H1 (cell line): ENCODE measurements around the gene NRIP3. TPM values are rescaled to one million over a fixed set of nuclear protein-coding genes. Genes with fewer than 3 reads are reported as not detected.

ENCODE experiments used
- CTCF ChIA-PET: fragments of 300-600 bp; sonication (Branson Sonifier 250); formaldehyde crosslinking; loops from one replicate; lab custom pipeline; 2021; ENCODE audit not compliant: partially characterized antibody; lab: Charles Lee
- POLR2A ChIA-PET: fragments of 300-600 bp; sonication (Branson Sonifier 250); formaldehyde crosslinking; loops from one replicate; lab custom pipeline; 2021; ENCODE audit warnings: inconsistent platforms; ENCODE audit not compliant: partially characterized antibody; lab: Charles Lee
- DNase-seq, 2 experiments: peaks; one replicate each; pipeline versions ENCODE4 v3.0.0 to v3.0.0-alpha.2; 2010 to 2022; ENCODE audit warnings: low spot score in 2 of 2, low read depth in 1 of 2, mixed read lengths in 1 of 2
- FAIRE-seq: peaks from 2 replicates; lab custom pipeline; 2011; peaks lifted over from hg19 to GRCh38; lab: Jason Lieb, UNC
- H2AFZ ChIP-seq: 2 replicates; pipeline ENCODE4 v1.8.1; 2012; ENCODE audit warnings: low read length, inconsistent platforms
- H2AK5ac ChIP-seq: 2 replicates; pipeline ENCODE4 v1.6.1; 2013; ENCODE audit warnings: low read depth, low read length
- H2BK120ac ChIP-seq: replicated peaks from 2 replicates; pipeline ENCODE3; 2013; ENCODE audit warnings: low read depth, low read length, inconsistent platforms
- H2BK12ac ChIP-seq: 2 replicates; pipeline ENCODE4 v1.6.1; 2013; ENCODE audit warnings: low read depth, low read length
- H2BK15ac ChIP-seq: 2 replicates; pipeline ENCODE4 v1.6.1; 2013; ENCODE audit warnings: low read length
- H2BK20ac ChIP-seq: 2 replicates; pipeline ENCODE4 v1.6.1; 2013; ENCODE audit warnings: low read length
- H2BK5ac ChIP-seq: 2 replicates; pipeline ENCODE4 v1.6.1; 2013; ENCODE audit warnings: low read depth, low read length
- H3K14ac ChIP-seq: 2 replicates; pipeline ENCODE4 v1.6.1; 2013; ENCODE audit warnings: inconsistent platforms; ENCODE audit not compliant: insufficient read length
- H3K18ac ChIP-seq: 2 replicates; pipeline ENCODE4 v1.6.1; 2013; ENCODE audit warnings: low read length; ENCODE audit errors: extremely low read depth
- H3K23ac ChIP-seq: 2 replicates; pipeline ENCODE4 v1.6.1; 2013; ENCODE audit warnings: inconsistent platforms; ENCODE audit not compliant: insufficient read length
- H3K23me2 ChIP-seq: 2 replicates; pipeline ENCODE4 v1.6.1; 2013; ENCODE audit warnings: low read depth, low read length
- H3K27ac ChIP-seq: 2 replicates; pipeline ENCODE4 v1.6.1; 2011; ENCODE audit warnings: low read depth, low read length, inconsistent platforms
- H3K27me3 ChIP-seq, 4 experiments: replicated peaks in 1 of 4; 1 replicate in 1 of 4; 2 replicates in 3 of 4; pipeline versions ENCODE4 v1.6.1 to v1.8.1; 2011 to 2013; ENCODE audit warnings: low read length in 3 of 4, mild to moderate bottlenecking in 3 of 4, inconsistent platforms in 2 of 4, mixed read lengths in 2 of 4, moderate library complexity in 1 of 4; ENCODE audit not compliant: control insufficient read depth in 3 of 4, insufficient read depth in 3 of 4; ENCODE audit errors: extremely low read depth in 1 of 4
- H3K36me3 ChIP-seq, 4 experiments: 2 replicates each; pipeline versions ENCODE4 v1.6.1 to v1.8.1; 2011 to 2013; ENCODE audit warnings: mild to moderate bottlenecking in 4 of 4, low read length in 3 of 4, moderate library complexity in 2 of 4, control low read depth in 1 of 4, inconsistent platforms in 1 of 4; ENCODE audit not compliant: insufficient read depth in 4 of 4, control insufficient read depth in 2 of 4
- H3K4ac ChIP-seq: replicated peaks from 2 replicates; pipeline ENCODE3; 2013; ENCODE audit warnings: low read length, low read depth, mixed read lengths, inconsistent platforms; ENCODE audit not compliant: insufficient read length
- H3K4me1 ChIP-seq, 4 experiments: replicated peaks in 1 of 4; 1 replicate in 1 of 4; 2 replicates in 3 of 4; pipeline versions ENCODE4 v1.6.1 to v1.8.1; 2011 to 2013; ENCODE audit warnings: low read length in 3 of 4, inconsistent platforms in 2 of 4, mixed read lengths in 1 of 4; ENCODE audit not compliant: insufficient read depth in 4 of 4, control insufficient read depth in 3 of 4
- H3K4me2 ChIP-seq, 2 experiments: 2 replicates each; pipeline versions ENCODE4 v1.6.1 to v1.8.1; 2011 to 2013; ENCODE audit warnings: low read depth in 2 of 2, low read length in 2 of 2, control low read depth in 1 of 2, inconsistent platforms in 1 of 2, mild to moderate bottlenecking in 1 of 2; ENCODE audit not compliant: insufficient read depth in 1 of 2
- H3K4me3 ChIP-seq, 4 experiments: fragments of 200-600, 300-600 bp in 1 of 4; sonication (generic), shearing (Covaris generic), sonication (Bioruptor Twin) in 1 of 4; 2 replicates each; pipeline versions ENCODE4 v1.5.1 to v1.8.1; 2011 to 2016; ENCODE audit warnings: low read length in 4 of 4, low read depth in 3 of 4, control low read depth in 2 of 4, inconsistent platforms in 2 of 4, mild to moderate bottlenecking in 2 of 4, mixed read lengths in 1 of 4, moderate library complexity in 1 of 4; ENCODE audit not compliant: insufficient read depth in 2 of 4; ENCODE audit errors: extremely low read depth in 1 of 4
- H3K56ac ChIP-seq: replicated peaks from 2 replicates; pipeline ENCODE3; 2013; ENCODE audit warnings: low read depth, mild to moderate bottlenecking, mixed read lengths, low read length, inconsistent platforms; ENCODE audit not compliant: insufficient read length
- H3K79me1 ChIP-seq: 2 replicates; pipeline ENCODE4 v1.6.1; 2013; ENCODE audit warnings: low read depth, low read length, control low read depth
- H3K79me2 ChIP-seq, 2 experiments: 2 replicates each; pipeline versions ENCODE4 v1.6.1 to v1.8.1; 2012 to 2013; ENCODE audit warnings: low read length in 2 of 2, mild to moderate bottlenecking in 2 of 2, inconsistent platforms in 1 of 2; ENCODE audit not compliant: insufficient read depth in 2 of 2, control insufficient read depth in 1 of 2
- H3K9ac ChIP-seq, 4 experiments: replicated peaks in 1 of 4; 1 replicate in 1 of 4; 2 replicates in 3 of 4; pipeline versions ENCODE4 v1.6.1 to v1.8.1; 2011 to 2013; ENCODE audit warnings: low read depth in 3 of 4, low read length in 3 of 4, control low read depth in 2 of 4, mild to moderate bottlenecking in 2 of 4, moderate library complexity in 2 of 4, inconsistent platforms in 1 of 4; ENCODE audit errors: extremely low read depth in 1 of 4
- H3K9me3 ChIP-seq, 2 experiments: 2 replicates each; pipeline versions ENCODE4 v1.6.1 to v1.8.1; 2012 to 2013; ENCODE audit warnings: mild to moderate bottlenecking in 2 of 2, moderate library complexity in 2 of 2, control low read depth in 1 of 2, inconsistent platforms in 1 of 2, low read depth in 1 of 2, low read length in 1 of 2, mixed read lengths in 1 of 2; ENCODE audit not compliant: insufficient read depth in 2 of 2
- H4K20me1 ChIP-seq, 2 experiments: replicated peaks in 1 of 2; 2 replicates each; pipeline versions ENCODE3 to v1.8.1; 2011 to 2013; ENCODE audit warnings: inconsistent platforms in 2 of 2, low read length in 2 of 2, mild to moderate bottlenecking in 1 of 2; ENCODE audit not compliant: insufficient read depth in 2 of 2, control insufficient read depth in 1 of 2
- H4K5ac ChIP-seq: 2 replicates; pipeline ENCODE4 v1.6.1; 2013; ENCODE audit warnings: low read length, low read depth, mixed read lengths, inconsistent platforms; ENCODE audit not compliant: insufficient read length
- H4K8ac ChIP-seq: 2 replicates; pipeline ENCODE4 v1.8.0; 2013; ENCODE audit warnings: mild to moderate bottlenecking, moderate library complexity, low read length, inconsistent platforms; ENCODE audit not compliant: insufficient read depth; ENCODE audit errors: extremely low read depth
- H4K91ac ChIP-seq: replicated peaks from 2 replicates; pipeline ENCODE3; 2013; ENCODE audit warnings: low read length, mixed read lengths, inconsistent platforms; ENCODE audit not compliant: insufficient read length
- BRCA1 ChIP-seq: IDR thresholded peaks from 2 replicates; pipeline ENCODE4 v1.6.1; 2012; ENCODE audit warnings: low read depth, low read length, improper control_type of control experiment
- CBX5 ChIP-seq: fragments of 300-800, 300-1000 bp; sonication (generic); IDR thresholded peaks from 2 replicates; pipeline ENCODE4 v1.7.1; 2016; ENCODE audit warnings: antibody characterized with exemption, low read length, low read depth
- CEBPB ChIP-seq: IDR thresholded peaks from 2 replicates; pipeline ENCODE4 v1.6.1; 2012; ENCODE audit warnings: low read depth, low read length
- CHD2 ChIP-seq: IDR thresholded peaks from 2 replicates; pipeline ENCODE4 v1.6.1; 2012; ENCODE audit warnings: low read length, improper control_type of control experiment
- FOSL1 ChIP-seq: IDR thresholded peaks from 2 replicates; pipeline ENCODE4 v1.6.1; 2011; ENCODE audit warnings: mild to moderate bottlenecking, low read depth, low read length, moderate library complexity; ENCODE audit not compliant: insufficient read depth
- JUN ChIP-seq: IDR thresholded peaks from 2 replicates; pipeline ENCODE4 v1.6.1; 2011; ENCODE audit warnings: low read depth, mild to moderate bottlenecking, improper control_type of control experiment, low read length
- RNF2 ChIP-seq: fragments of 200-900, 300-1000 bp; sonication (generic); IDR thresholded peaks from 2 replicates; pipeline ENCODE4 v1.7.1; 2016; ENCODE audit warnings: borderline replicate concordance, low read depth, mild to moderate bottlenecking, antibody characterized with exemption, low read length; ENCODE audit not compliant: poor library complexity, severe bottlenecking; ENCODE audit errors: missing control alignments
- SIRT6 ChIP-seq: IDR thresholded peaks from one replicate; pipeline ENCODE4 v1.7.1; 2012; ENCODE audit warnings: low read length, inconsistent platforms
- SIX5 ChIP-seq: IDR thresholded peaks from 2 replicates; pipeline ENCODE4 v1.6.1; 2011; ENCODE audit warnings: mild to moderate bottlenecking, low read depth, low read length
- SUZ12 ChIP-seq: fragments of 200-600 bp; sonication (generic); IDR thresholded peaks from 2 replicates; pipeline ENCODE4 v1.6.1; 2012; ENCODE audit warnings: mild to moderate bottlenecking, inconsistent platforms, low read length, moderate library complexity, mixed read lengths
- YY1 ChIP-seq: IDR thresholded peaks from 2 replicates; pipeline ENCODE4 v1.6.1; 2011; ENCODE audit warnings: low read depth, mild to moderate bottlenecking, low read length
- WGBS, 2 experiments: shearing (Covaris generic) in 1 of 2; methylation state at CpG; one replicate each; pipeline versions ENCODE4 v1.1.6 to v1.1.7; 2013 to 2015; ENCODE audit warnings: low lambda C conversion rate in 2 of 2, mixed read lengths in 2 of 2, inconsistent platforms in 1 of 2, low coverage in 1 of 2, missing lambda C conversion rate in 1 of 2; ENCODE audit not compliant: insufficient replicate concordance in 2 of 2, insufficient coverage in 1 of 2, insufficient read length in 1 of 2; ENCODE audit errors: extremely low coverage in 1 of 2, missing lambda C conversion rate in 1 of 2; 5-methylcytosine and 5-hydroxymethylcytosine counted together
- polyA plus RNA-seq, 7 experiments: library from polyadenylated mRNA; depleted of rRNA in 3 of 7; stranded (reverse) in 5 of 7; unstranded in 2 of 7; fragments of >200 nt in 5 of 7; fragments of 200-250 nt in 2 of 7; gene quantifications; 1 replicate in 5 of 7; 2 replicates in 1 of 7; 4 replicates in 1 of 7; pipeline versions ENCODE4 v1.2.1 to v1.2.3, GENCODE V29; 2011 to 2013; ENCODE audit warnings: missing spikeins in 2 of 7, mixed read lengths in 2 of 7
- total RNA-seq: library from RNA; stranded (reverse); fragmentation: NEBNext Ultra II Directional; extraction: Animal tissue kit (Norgen Biotek cat#: 25700); gene quantifications from 2 replicates; pipeline ENCODE4 v1.2.1, GENCODE V29; 2021
- TF ChIP-seq, protein P1 (sequence below): IDR thresholded peaks from 2 replicates; pipeline ENCODE4 v1.6.1; 2012; ENCODE audit warnings: inconsistent platforms

Gene NRIP3
- total and polyA plus RNA-seq, 2 of the 8 experiments (the other 6 are each of a cell fraction or from before 2014, with no cell fraction given) = 3.9 to 7.1 TPM

DNA sequence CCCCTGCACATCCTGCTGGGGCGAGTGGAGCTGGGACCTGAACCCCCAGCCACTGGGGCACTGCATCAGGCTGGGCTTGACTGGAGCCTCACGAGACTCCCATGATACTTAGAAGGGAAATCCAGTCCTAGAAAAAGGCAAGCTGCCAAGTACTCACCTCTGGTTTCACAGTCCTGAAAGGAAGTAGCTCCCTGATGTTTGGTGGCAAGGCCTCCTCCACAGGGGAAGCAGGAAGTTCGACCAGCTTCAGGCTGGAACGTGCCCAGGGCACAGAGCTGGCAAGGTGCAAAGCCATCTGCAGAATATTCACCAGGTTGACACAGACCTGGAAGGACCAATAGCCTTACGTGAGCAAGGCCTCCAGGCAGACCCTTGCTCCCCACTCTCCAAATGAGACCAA lies 26.8 kb upstream of the NRIP3 start:
- no peak overlapping the region for H3K18ac ChIP-seq
- no peak overlapping the region for H3K27ac ChIP-seq
- H2AFZ ChIP-seq = no peak overlapping the region

More for the DNA sequence above, 26.8 kb upstream of the NRIP3 start:
- H3K4me3 ChIP-seq = no peak overlapping the region
- no peaks in the 10 kb centered on the region for H3K79me2 ChIP-seq
- WGBS, 2 experiments = 83% methylated on average over 5 of the region's 5 CpGs; no CpG with 5 or more reads in 1 of the 2 experiments
- no peak overlapping the region for H3K4me2 ChIP-seq
- POLR2A ChIA-PET = interaction anchor here (0.6 kb wide), 1 partner anchor 33 kb away, joined by 3 read pairs; no protein-coding TSS in a partner anchor
- no peak overlapping the region for H4K5ac ChIP-seq
- H3K14ac ChIP-seq = no peak overlapping the region
- no peak overlapping the region for H3K9ac ChIP-seq
- H2BK120ac ChIP-seq = no peak overlapping the region
- H2BK20ac ChIP-seq = no peak overlapping the region
- H4K91ac ChIP-seq = no peak overlapping the region
- no peak overlapping the region for H2AK5ac ChIP-seq
- H3K36me3 ChIP-seq = no peaks in the 10 kb centered on the region
- H4K20me1 ChIP-seq = no peaks in the 10 kb centered on the region
- no peaks in the 10 kb centered on the region for H3K23me2 ChIP-seq
- H2BK5ac ChIP-seq = no peak overlapping the region
- H3K4ac ChIP-seq = no peak overlapping the region
- no peaks in the 10 kb centered on the region for H3K79me1 ChIP-seq
- no peak overlapping the region; the same call in 1 of the 2 replicates for H4K8ac ChIP-seq
- no peaks in the 10 kb centered on the region; a peak in 2 of 7 replicates for H3K4me1 ChIP-seq
- CTCF ChIA-PET = interaction anchor here (0.7 to 8.1 kb wide), 3 partner anchors 15 to 65 kb away, joined by 3 to 90 read pairs (median 4); no protein-coding TSS in a partner anchor
- no peak overlapping the region for H3K23ac ChIP-seq
- DNase-seq (no peak), FAIRE-seq (no peak)
- TF ChIP-seq, protein P1, sequence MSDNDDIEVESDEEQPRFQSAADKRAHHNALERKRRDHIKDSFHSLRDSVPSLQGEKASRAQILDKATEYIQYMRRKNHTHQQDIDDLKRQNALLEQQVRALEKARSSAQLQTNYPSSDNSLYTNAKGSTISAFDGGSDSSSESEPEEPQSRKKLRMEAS = no peak
- TF ChIP-seq CEBPB = no peak
- TF ChIP-seq SIRT6 = no peak
- TF ChIP-seq RNF2 = no peak
- no peak for TF ChIP-seq YY1
- no peak for TF ChIP-seq FOSL1
- TF ChIP-seq BRCA1 = no peak
- no peak for TF ChIP-seq SIX5
- no peak for TF ChIP-seq JUN
- TF ChIP-seq CBX5 = no peak
- no peak for TF ChIP-seq SUZ12
- no peak for TF ChIP-seq CHD2
- H2BK12ac ChIP-seq = no peak overlapping the region
- no peak overlapping the region for H3K56ac ChIP-seq
- no peaks in the 10 kb centered on the region for H3K9me3 ChIP-seq
- no peaks in the 10 kb centered on the region for H3K27me3 ChIP-seq
- H2BK15ac ChIP-seq = no peak overlapping the region
